Kidney epithelial cell (primary cell): Measurements from ENCODE around the gene INSYN2A. TPM values are rescaled to one million over a fixed set of nuclear protein-coding genes. Genes with fewer than 3 reads are reported as not detected.

Experiments
- DNase-seq: peaks from one replicate; pipeline ENCODE4 v3.0.0-alpha.2; 2010; ENCODE audit warnings: low read depth
- H3K27me3 ChIP-seq: 2 replicates; pipeline ENCODE4 v1.6.0; 2011; ENCODE audit warnings: low read length; ENCODE audit not compliant: control insufficient read depth, insufficient read depth
- H3K36me3 ChIP-seq: 2 replicates; pipeline ENCODE4 v1.5.1; 2011; ENCODE audit warnings: low read length; ENCODE audit not compliant: control insufficient read depth, insufficient read depth
- H3K4me3 ChIP-seq: 2 replicates; pipeline ENCODE4 v1.5.1; 2011; ENCODE audit warnings: low read depth, mild to moderate bottlenecking, control low read depth, low read length
- CTCF ChIP-seq: IDR thresholded peaks from 2 replicates; pipeline ENCODE4 v1.5.1; 2011; ENCODE audit warnings: mild to moderate bottlenecking, moderate library complexity, low read length, control low read depth, inconsistent platforms; ENCODE audit not compliant: insufficient read depth, poor library complexity, severe bottlenecking
- total RNA-seq: library from RNA; depleted of rRNA; stranded (reverse); fragments of >200 nt; gene quantifications from 2 replicates; pipeline ENCODE4 v1.2.3, GENCODE V29; 2015

The INSYN2A gene
- total RNA-seq, 1 donor from 2014 or later, result 0.04 TPM

- Histone ChIP-seq H3K36me3 (no peaks in the 10 kb centered on the region), H3K4me3 (no peak overlapping the region), H3K27me3 (no peaks in the 10 kb centered on the region)
- no peak for TF ChIP-seq CTCF
- no peak for DNase-seq
Measured at GRCh38 chr10:127184582-127184981, 11.8 kb downstream of the INSYN2A start.

- H3K4me3 ChIP-seq, result no peak overlapping the region
- no peaks in the 10 kb centered on the region for H3K36me3 ChIP-seq
- no peak for DNase-seq
- H3K27me3 ChIP-seq, result no peaks in the 10 kb centered on the region
- no peak for TF ChIP-seq CTCF
Measured at GRCh38 chr10:127182161-127182560, 14.2 kb downstream of the INSYN2A start.

GRCh38 chr10:127179612-127180250, 16.7 kb downstream of the INSYN2A start:
- H3K27me3 ChIP-seq, result no peaks in the 10 kb centered on the region
- no peak overlapping the region for H3K4me3 ChIP-seq
- TF ChIP-seq CTCF, result no peak
- no peaks in the 10 kb centered on the region for H3K36me3 ChIP-seq
- DNase-seq, result no peak

GRCh38 chr10:127176649-127177048, 19.7 kb downstream of the INSYN2A start:
- Histone ChIP-seq H3K4me3 (no peak overlapping the region), H3K27me3 (no peaks in the 10 kb centered on the region), H3K36me3 (no peaks in the 10 kb centered on the region)
- no peak for DNase-seq
- TF ChIP-seq CTCF, result no peak

- no peak for DNase-seq
- TF ChIP-seq CTCF, result no peak
- no peaks in the 10 kb centered on the region for H3K27me3 ChIP-seq
- H3K4me3 ChIP-seq, result no peak overlapping the region
- no peaks in the 10 kb centered on the region for H3K36me3 ChIP-seq
Measured at GRCh38 chr10:127175357-127176110, 20.9 kb downstream of the INSYN2A start.
